Measurements from ENCODE around the gene DCUN1D5.
A peak's percentile ranks its signal among the peaks of the same experiment; 100 is the strongest.

DCUN1D5 gene

DNA sequence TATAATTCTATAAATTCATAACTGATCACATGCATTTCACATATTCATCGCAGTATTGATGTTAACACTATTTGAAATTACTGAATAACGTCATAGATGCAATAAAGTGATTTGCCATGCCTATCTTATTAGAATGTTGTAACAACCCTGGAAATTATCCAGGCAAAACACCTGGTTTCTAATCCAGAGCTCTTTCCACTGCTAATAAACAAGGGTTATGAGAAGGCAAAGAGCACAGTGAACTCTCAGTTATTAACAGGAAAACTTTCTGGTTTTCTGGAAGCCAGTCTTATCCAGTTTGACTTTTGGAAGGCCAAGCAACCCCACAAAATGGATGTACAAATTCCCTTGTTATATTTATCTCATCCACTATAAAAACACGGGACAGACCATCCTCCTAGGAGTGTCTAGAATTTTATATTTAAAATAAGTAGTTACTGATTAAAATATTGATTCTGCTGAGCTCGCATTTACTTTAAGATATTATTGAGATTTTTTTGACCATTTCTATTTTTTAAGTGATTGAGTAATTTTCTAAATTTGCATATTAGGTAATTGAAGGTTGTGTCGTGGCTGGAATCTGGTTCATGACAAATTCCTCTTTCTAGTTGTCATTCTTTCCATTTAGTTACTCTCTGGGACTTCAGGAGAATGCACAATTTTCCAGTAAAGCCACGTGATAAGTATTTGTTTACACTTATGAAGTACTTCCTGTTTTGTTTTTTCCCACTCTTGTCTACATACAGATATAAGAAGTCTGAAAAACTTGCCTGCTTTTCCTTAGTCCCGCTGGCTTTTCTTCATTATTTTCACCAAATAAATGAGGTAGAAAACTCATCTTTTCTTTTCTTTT is 47.9 kb downstream of the DCUN1D5 start:
- TF ChIP-seq, protein P1, sequence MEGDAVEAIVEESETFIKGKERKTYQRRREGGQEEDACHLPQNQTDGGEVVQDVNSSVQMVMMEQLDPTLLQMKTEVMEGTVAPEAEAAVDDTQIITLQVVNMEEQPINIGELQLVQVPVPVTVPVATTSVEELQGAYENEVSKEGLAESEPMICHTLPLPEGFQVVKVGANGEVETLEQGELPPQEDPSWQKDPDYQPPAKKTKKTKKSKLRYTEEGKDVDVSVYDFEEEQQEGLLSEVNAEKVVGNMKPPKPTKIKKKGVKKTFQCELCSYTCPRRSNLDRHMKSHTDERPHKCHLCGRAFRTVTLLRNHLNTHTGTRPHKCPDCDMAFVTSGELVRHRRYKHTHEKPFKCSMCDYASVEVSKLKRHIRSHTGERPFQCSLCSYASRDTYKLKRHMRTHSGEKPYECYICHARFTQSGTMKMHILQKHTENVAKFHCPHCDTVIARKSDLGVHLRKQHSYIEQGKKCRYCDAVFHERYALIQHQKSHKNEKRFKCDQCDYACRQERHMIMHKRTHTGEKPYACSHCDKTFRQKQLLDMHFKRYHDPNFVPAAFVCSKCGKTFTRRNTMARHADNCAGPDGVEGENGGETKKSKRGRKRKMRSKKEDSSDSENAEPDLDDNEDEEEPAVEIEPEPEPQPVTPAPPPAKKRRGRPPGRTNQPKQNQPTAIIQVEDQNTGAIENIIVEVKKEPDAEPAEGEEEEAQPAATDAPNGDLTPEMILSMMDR (IDR thresholded peaks at IDR 0.05; ENCODE audit: extremely low read depth, missing control alignments), result no peak
- no peak for DNase-seq (ENCODE audit: low spot score)

DNA sequence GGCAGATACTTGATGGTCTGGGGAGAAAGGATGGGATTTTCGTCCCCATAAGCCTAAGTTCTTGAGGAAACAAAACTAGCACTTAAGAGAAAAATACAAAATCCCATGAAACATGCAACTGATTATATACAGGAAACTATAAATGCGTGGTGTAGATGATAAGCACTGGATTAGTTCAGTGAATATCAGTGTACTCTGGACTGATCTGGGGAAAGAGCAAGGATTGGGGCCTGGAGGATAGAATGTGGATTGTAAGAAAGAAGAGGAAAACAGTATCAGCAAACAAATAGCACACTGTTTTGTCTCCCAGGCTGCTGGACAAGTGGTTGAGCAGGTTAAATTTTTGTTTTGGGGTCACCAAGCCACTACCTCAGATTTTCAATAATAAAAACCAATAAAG is 49.8 kb downstream of the DCUN1D5 start:
- DNase-seq (ENCODE audit: low spot score), result no peak
- TF ChIP-seq, protein P1 (IDR thresholded peaks at IDR 0.05; ENCODE audit: extremely low read depth, missing control alignments), result no peak

DNA sequence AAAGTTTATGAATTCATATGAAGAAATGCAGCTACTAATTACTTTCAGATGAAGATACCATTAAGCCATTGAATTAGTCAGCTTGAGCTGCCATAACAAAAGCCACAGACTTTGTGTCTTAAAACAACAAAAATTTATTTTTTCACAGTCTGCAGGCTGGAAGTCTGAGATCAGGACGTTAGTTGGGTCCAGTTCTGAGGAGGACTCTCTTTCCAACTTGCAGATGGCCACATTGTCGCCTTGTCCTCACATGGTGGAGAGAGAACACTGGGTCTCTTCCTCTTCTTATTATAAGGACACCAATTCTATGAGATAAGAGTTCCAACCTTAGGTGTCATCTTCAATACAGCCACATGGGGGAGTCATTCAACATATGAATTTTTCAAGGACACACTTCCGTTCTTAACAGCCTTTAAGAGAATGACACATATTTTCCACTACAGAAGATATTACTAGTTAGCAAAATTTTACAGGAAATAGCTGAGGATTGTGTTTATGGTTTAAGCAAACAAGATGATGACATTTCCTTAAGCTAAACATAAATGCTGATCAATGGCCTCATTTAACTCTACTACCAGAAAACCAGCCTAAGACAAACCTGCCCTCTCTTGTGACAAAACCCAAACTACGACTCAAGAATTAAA is 56.0 kb downstream of the DCUN1D5 start:
- TF ChIP-seq, protein P1 (IDR thresholded peaks at IDR 0.05; ENCODE audit: extremely low read depth, missing control alignments), result peak; percentile 40
- peak; percentile 51 for DNase-seq (ENCODE audit: low spot score)

DNA sequence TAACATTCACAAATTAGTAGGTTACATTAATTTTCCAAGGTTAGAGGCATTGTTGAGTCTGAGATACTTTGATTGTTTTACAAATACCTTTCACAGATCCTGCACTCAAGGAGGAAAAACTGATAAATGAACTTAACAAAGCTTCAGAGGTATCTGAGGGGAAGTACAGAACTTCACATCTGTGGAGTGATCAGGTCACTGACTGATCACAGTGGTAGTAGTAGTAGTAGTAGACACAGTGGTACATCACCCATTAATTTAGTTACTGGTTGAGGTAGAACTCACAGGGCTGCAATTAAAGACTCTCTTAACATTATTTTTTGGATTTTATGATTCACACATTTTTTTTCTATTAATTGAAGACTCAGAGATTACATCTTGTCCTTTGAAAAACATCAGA is 56.7 kb downstream of the DCUN1D5 start:
- TF ChIP-seq, protein P1 (IDR thresholded peaks at IDR 0.05; ENCODE audit: extremely low read depth, missing control alignments), result no peak
- no peak for DNase-seq (ENCODE audit: low spot score)

DNA sequence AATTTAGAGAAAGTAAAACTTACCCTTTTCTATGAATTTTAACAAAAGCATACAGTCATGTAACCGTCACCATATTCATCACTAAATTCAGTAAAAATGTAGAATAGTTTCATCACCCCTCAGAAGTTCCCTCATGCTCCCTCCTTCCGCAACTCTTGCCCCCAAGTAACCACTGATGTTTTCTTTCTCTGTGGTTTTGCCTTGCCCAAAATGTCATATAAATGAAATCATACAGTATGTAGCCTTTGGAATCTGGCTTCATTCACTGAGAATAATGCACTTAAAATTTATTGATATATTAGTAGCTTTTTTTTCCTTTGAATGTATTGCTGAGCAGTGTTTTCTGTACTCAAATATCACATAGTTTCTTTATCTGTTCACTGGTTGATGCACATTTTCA is 60.1 kb downstream of the DCUN1D5 start:
- TF ChIP-seq, protein P1 (IDR thresholded peaks at IDR 0.05; ENCODE audit: extremely low read depth, missing control alignments), result no peak
- no peak for DNase-seq (ENCODE audit: low spot score)

DNA sequence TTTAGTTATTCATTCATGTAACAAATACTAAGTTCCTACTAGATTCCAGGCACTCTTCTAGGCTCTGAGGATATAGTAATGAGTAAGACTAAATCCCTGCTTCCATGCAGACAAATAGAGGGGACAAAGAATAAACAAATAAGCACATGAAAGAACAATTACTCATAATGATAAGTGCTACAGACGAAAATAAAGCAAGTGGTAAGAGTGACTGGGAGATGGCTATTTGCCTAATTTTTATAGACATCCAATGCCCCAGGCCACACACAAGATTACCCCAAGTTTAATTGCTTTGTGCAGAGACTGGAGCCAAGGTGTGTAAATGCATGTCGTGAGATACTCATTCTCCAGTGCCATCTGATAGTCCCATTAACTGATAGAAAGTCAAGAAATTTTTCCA is 62.6 kb downstream of the DCUN1D5 start:
- TF ChIP-seq, protein P1 (IDR thresholded peaks at IDR 0.05; ENCODE audit: extremely low read depth, missing control alignments), result no peak
- no peak for DNase-seq (ENCODE audit: low spot score)

DNA sequence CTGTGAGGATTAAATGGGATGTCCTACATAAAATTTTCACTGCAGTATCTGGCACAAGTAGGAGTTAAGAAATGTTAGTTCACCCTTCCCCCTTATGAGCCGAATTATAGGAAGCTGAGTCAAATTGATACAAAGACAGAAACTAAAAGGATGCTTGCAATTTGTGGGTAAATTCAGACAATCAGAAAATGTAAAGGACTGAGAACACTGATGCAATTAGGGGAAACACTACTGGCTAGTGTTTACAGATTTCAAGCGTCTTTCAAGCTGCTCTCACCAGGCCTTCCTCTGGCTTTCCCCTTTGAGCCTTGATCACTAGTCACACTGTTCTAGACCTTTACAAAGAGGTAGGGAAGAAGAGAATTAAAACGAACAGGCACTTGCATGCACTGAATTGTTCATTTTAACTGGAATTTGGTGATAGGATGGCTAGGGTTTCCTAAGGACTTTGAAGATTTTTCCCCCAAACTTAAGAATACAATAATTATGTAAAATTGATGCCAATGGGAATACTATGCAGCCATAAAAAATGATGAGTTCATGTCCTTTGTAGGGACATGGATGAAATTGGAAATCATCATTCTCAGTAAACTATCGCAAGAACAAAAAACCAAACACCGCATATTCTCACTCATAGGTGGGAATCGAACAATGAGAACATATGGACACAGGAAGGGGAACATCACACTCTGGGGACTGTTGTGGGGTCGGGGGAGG is 63.5 kb downstream of the DCUN1D5 start:
- DNase-seq (ENCODE audit: low spot score), result peak; percentile 54

Data from GM20000 (cell line).